Transverse colon (tissue), 4 donors: ENCODE data around the gene MTTP. TPM values are rescaled to one million over a fixed set of nuclear protein-coding genes. Genes with fewer than 3 reads are reported as not detected.
A peak's percentile ranks its signal among the peaks of the same experiment; 100 is the strongest.

Experiments
- DNase-seq: peaks from one replicate; pipeline ENCODE4 v3.0.0-alpha.2; 2019
- H3K27ac ChIP-seq, 4 donors: fragments of 200-600 bp; sonication (generic); 2 replicates each; pipeline ENCODE4 v1.5.1; 2016 to 2018; ENCODE audit warnings: inconsistent platforms in 4 of 4
- H3K27me3 ChIP-seq: fragments of 200-600 bp; sonication (generic); 2 replicates; pipeline ENCODE4 v1.5.1; 2017; ENCODE audit warnings: inconsistent platforms
- H3K36me3 ChIP-seq, 4 donors: fragments of 200-600 bp; sonication (generic); 2 replicates each; pipeline ENCODE4 v1.5.1; 2017 to 2019; ENCODE audit warnings: inconsistent platforms in 4 of 4
- H3K4me1 ChIP-seq, 4 donors: fragments of 200-600 bp; sonication (generic); 2 replicates each; pipeline ENCODE4 v1.5.1; 2017 to 2020; ENCODE audit warnings: inconsistent platforms in 4 of 4
- H3K4me3 ChIP-seq, 4 donors: fragments of 200-600 bp; sonication (generic); 1 replicate in 1 of 4; 2 replicates in 3 of 4; pipeline versions ENCODE4 v1.5.1 to v1.6.1; 2017 to 2019; ENCODE audit warnings: inconsistent platforms in 4 of 4
- H3K9me3 ChIP-seq, 2 donors: fragments of 200-600 bp; sonication (generic); 2 replicates each; pipeline ENCODE4 v1.5.1; 2017 to 2019; ENCODE audit warnings: inconsistent platforms in 2 of 2
- CTCF ChIP-seq, 5 experiments: fragments of 200-600 bp in 3 of 5; fragments of 450-650 bp in 2 of 5; sonication (generic) in 3 of 5; IDR thresholded peaks; 1 replicate in 2 of 5; 2 replicates in 3 of 5; pipeline ENCODE4 v1.5.1; 2016 to 2017; ENCODE audit warnings: antibody characterized with exemption in 5 of 5, inconsistent platforms in 3 of 5, mild to moderate bottlenecking in 2 of 5, moderate library complexity in 1 of 5
- EP300 ChIP-seq: sonication (generic); formaldehyde crosslinking; IDR thresholded peaks from one replicate; pipeline ENCODE4 v1.6.1; 2017; ENCODE audit warnings: antibody characterized with exemption, low read depth
- POLR2A ChIP-seq: fragments of 450-650 bp; IDR thresholded peaks from one replicate; pipeline ENCODE4 v1.6.1; 2016; ENCODE audit warnings: antibody characterized with exemption, mild to moderate bottlenecking, moderate library complexity
- POLR2AphosphoS5 ChIP-seq, 3 donors: sonication (generic); formaldehyde crosslinking; IDR thresholded peaks; one replicate each; pipeline ENCODE4 v1.6.1; 2016; ENCODE audit warnings: antibody characterized with exemption in 3 of 3
- WGBS, 2 donors: methylation state at CpG; one replicate each; pipeline ENCODE4 v1.1.5; 2018; ENCODE audit warnings: low coverage in 1 of 2; 5-methylcytosine and 5-hydroxymethylcytosine counted together
- in situ Hi-C, 4 donors: fragments of 200-750 bp; cut with MboI; loops; one replicate each; pipeline versions ENCODE4 v1.15.0 to v1.15.1; 2017; ENCODE audit warnings: low sequenced_read_pairs in 3 of 4, low pct_ligation_motif_present in 1 of 4, low pct_unique_long_range_greater_than_20kb in 1 of 4
- intact Hi-C: fragments of 100-400 bp; cut with DNase I; formaldehyde crosslinking; loops from one replicate; pipeline ENCODE4 v1.15.1; 2023; ENCODE audit warnings: low total_unique reads
- total RNA-seq, 4 donors: library from RNA; depleted of rRNA; stranded (reverse); fragments of >200 nt; gene quantifications; one replicate each; pipeline ENCODE4 v1.1.0, GENCODE V29; 2016

The MTTP gene
- total RNA-seq, 4 donors from 2014 or later = 0.41 TPM; not detected in 3

- TF ChIP-seq EP300 (no peak), POLR2A (no peak), POLR2AphosphoS5 (IDR thresholded peaks at IDR 0.05) (no peak), CTCF (IDR thresholded peaks at IDR 0.05) (no peak)
- H3K9me3 ChIP-seq = no peaks in the 10 kb centered on the region
- in situ Hi-C loops = loop anchor here in 2 of 4 donors (25.0 kb wide), 1 partner anchor 334 kb away; the partner anchor contains the start of gene LAMTOR3 (in 2 of the 2)
- no peak overlapping the region for H3K27ac ChIP-seq
- no peak overlapping the region for H3K4me3 ChIP-seq
- WGBS, 2 donors = 94 to 100% methylated on average over 2 of the region's 2 CpGs
- no peak for DNase-seq
- no peaks in the 10 kb centered on the region for H3K4me1 ChIP-seq
- no peaks in the 10 kb centered on the region for H3K36me3 ChIP-seq
- H3K27me3 ChIP-seq = no peaks in the 10 kb centered on the region
- intact Hi-C loops = no loop called here
Measured at GRCh38 chr4:99552872-99553271, 21.8 kb upstream of the MTTP start.

- in situ Hi-C loops = loop anchor here (5.0 to 25.0 kb wide), 6 partner anchors 241 to 391 kb away; partner anchors contain the start of genes LAMTOR3 (in 3 of the 4), DNAJB14 (in 2 of the 4) and H2AZ1 (in 1 of the 4)
- H3K27ac ChIP-seq = peak within 1 kb of the TSS; percentile 92 to 98 (median 94)
- peak within 1 kb of the TSS; percentile 50 to 66 (median 56) for H3K4me3 ChIP-seq
- H3K36me3 ChIP-seq = no peaks in the 10 kb centered on the region
- H3K9me3 ChIP-seq = no peaks in the 10 kb centered on the region
- TF ChIP-seq CTCF (IDR thresholded peaks at IDR 0.05) (peak in 3 of 5 experiments; percentile 15 to 48 (median 35)), EP300 (no peak), POLR2A (peak; percentile 85), POLR2AphosphoS5 (IDR thresholded peaks at IDR 0.05) (peak; percentile 64 to 86 (median 85))
- WGBS, 2 donors = 0% methylated on average over 15 to 41 of the region's 48 CpGs
- intact Hi-C loops = loop anchor here (5.0 to 10.0 kb wide), 3 partner anchors 239 to 331 kb away; partner anchors contain the start of genes ADH1B and LAMTOR3
- DNase-seq = peak; percentile 97
- H3K27me3 ChIP-seq = no peaks in the 10 kb centered on the region
- peaks cover 0 to 14% (median 4%) of the 10 kb centered on the region in 4 donors for H3K4me1 ChIP-seq
Measured at GRCh38 chr4:99563310-99564186, 11.1 kb upstream of the MTTP start, which contains the start of gene TRMT10A. Gene TRMT10A, minus strand, starts transcription at chr4:99564039. Its CDS starts 4,701 bp downstream, at chr4:99559338.

- Histone ChIP-seq H3K4me1 (peaks cover 0 to 14% (median 4%) of the 10 kb centered on the region in 4 donors), H3K27ac (peak overlapping the region in 2 of 4 donors; percentile 92 to 95), H3K36me3 (no peaks in the 10 kb centered on the region), H3K27me3 (no peaks in the 10 kb centered on the region), H3K4me3 (no peak overlapping the region), H3K9me3 (no peaks in the 10 kb centered on the region)
- intact Hi-C loops (loop anchor here (5.0 to 10.0 kb wide), 4 partner anchors 240 to 382 kb away; partner anchors contain the start of genes ADH1B, DNAJB14 and LAMTOR3), in situ Hi-C loops (loop anchor here (5.0 to 25.0 kb wide), 6 partner anchors 240 to 390 kb away; partner anchors contain the start of genes LAMTOR3 (in 3 of the 4), DNAJB14 (in 2 of the 4) and H2AZ1 (in 1 of the 4))
- TF ChIP-seq POLR2A (no peak), EP300 (no peak), POLR2AphosphoS5 (IDR thresholded peaks at IDR 0.05) (no peak), CTCF (IDR thresholded peaks at IDR 0.05) (no peak)
- DNase-seq = no peak
Measured at GRCh38 chr4:99564921-99565320, 9.7 kb upstream of the MTTP start.

GRCh38 chr4:99571883-99572282 lies 2.7 kb upstream of the MTTP start:
- TF ChIP-seq EP300 = no peak
- intact Hi-C loops = no loop called here
- DNase-seq = no peak
- in situ Hi-C loops = loop anchor here in 2 of 4 donors (25.0 kb wide), 1 partner anchor 315 kb away; the partner anchor contains the start of gene LAMTOR3 (in 2 of the 2)
- H3K9me3 ChIP-seq = no peaks in the 10 kb centered on the region
- H3K27ac ChIP-seq = peak overlapping the region in 3 of 4 donors; percentile 45 to 62 (median 52)
- no peaks in the 10 kb centered on the region for H3K36me3 ChIP-seq
- peaks cover 0 to 6% (median 0%) of the 10 kb centered on the region in 4 donors for H3K4me1 ChIP-seq
- H3K4me3 ChIP-seq = no peak overlapping the region
- 33 to 41% methylated on average over 1 of the region's 1 CpG for WGBS, 2 donors
- H3K27me3 ChIP-seq = peaks cover 17% of the 10 kb centered on the region
